Vagina (tissue), 2 donors: ENCODE results near the gene PHRF1.

Experiments used
- CTCF ChIP-seq, 3 experiments: fragments of 450-650 bp in 2 of 3; fragments of 200-600 bp in 1 of 3; sonication (generic) in 1 of 3; IDR thresholded peaks; one replicate each; pipeline ENCODE4 v1.5.1; 2017 to 2019; ENCODE audit warnings: antibody characterized with exemption in 3 of 3, mild to moderate bottlenecking in 2 of 3, moderate library complexity in 2 of 3
- POLR2A ChIP-seq, 2 donors: fragments of 450-650 bp; IDR thresholded peaks; one replicate each; pipeline ENCODE4 v1.6.1; 2017; ENCODE audit warnings: antibody characterized with exemption in 2 of 2, mild to moderate bottlenecking in 2 of 2, moderate library complexity in 2 of 2

DNA sequence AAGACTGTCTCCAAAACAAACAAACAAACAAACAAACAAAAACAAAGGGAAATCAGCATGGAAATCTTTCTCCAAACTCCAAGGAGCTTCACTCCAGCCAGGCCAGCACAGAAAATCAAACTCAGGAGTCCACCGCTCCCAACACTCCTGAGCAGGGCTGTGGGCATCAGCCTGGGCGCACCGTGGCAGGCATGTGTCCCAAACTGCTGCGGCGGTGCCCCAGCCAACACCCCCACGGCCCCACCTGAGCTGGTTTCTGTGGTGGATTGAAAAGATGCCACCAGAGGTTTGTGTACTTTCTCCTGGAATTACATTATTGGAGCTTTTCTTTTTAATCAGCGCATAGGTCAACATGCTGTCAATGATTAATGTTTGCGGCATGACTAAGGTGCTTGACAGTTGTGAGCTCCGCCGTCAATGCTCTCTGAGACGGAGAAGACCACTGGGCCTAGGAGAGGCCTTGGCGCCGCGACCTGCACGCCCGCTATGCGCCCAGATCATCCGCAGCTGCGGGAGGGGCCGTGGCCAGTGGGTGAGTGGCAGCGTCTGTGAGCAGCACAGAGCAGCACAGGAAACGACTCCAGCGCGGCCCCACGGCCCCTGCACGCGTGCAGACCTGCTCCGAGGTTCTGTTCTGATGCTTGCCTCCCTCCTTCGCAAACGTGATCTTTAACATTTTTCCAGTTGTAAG, 78.9 kb downstream of the PHRF1 start:
- TF ChIP-seq CTCF (IDR thresholded peaks at IDR 0.05) (no peak), POLR2A (IDR thresholded peaks at IDR 0.05) (no peak)
